ENCODE results near the gene MAP4K4.

The MAP4K4 gene

DNA sequence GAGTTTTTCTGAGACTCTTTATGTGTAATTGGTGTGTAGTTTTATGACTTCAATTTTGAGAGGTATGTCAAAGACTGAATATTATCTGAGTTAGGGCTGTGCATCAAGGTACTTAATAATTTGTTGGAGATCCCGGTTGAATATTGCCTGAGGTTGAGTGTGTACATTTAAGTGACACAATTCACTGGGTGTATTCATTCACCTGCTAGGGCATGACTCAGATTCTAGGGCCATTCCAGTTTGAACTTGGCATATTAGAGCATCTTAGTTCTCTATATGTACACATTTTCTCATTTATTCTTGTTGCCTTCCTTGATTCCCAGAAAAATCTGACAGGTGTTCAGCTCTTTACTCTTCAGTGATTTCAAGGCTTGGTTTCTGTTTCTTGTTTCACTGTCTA lies 12.5 kb downstream of the MAP4K4 start:
- Histone ChIP-seq H3K4me1 (ENCODE audit: low read length) (peaks cover 78% of the 10 kb centered on the region), H3K9ac (ENCODE audit: low read length) (peak overlapping the region; percentile 29), H3K36me3 (replicated peaks; ENCODE audit: low read depth, low read length) (peaks cover 7% of the 10 kb centered on the region), H3K27me3 (ENCODE audit: low read depth, low read length) (no peaks in the 10 kb centered on the region), H2AFZ (ENCODE audit: low read depth, low read length) (no peak overlapping the region), H3K9me3 (ENCODE audit: insufficient read depth, low read length) (no peaks in the 10 kb centered on the region), H3K4me2 (ENCODE audit: low read length) (peak overlapping the region; percentile 71), H3K79me2 (ENCODE audit: low read length) (peaks cover 100% of the 10 kb centered on the region), H4K20me1 (ENCODE audit: insufficient read depth, low read length) (peaks cover 65% of the 10 kb centered on the region), H3K4me3 (ENCODE audit: low read length) (peak overlapping the region; percentile 39), H3K27ac (ENCODE audit: low read length) (peak overlapping the region; percentile 72)
- TF ChIP-seq, protein P1, sequence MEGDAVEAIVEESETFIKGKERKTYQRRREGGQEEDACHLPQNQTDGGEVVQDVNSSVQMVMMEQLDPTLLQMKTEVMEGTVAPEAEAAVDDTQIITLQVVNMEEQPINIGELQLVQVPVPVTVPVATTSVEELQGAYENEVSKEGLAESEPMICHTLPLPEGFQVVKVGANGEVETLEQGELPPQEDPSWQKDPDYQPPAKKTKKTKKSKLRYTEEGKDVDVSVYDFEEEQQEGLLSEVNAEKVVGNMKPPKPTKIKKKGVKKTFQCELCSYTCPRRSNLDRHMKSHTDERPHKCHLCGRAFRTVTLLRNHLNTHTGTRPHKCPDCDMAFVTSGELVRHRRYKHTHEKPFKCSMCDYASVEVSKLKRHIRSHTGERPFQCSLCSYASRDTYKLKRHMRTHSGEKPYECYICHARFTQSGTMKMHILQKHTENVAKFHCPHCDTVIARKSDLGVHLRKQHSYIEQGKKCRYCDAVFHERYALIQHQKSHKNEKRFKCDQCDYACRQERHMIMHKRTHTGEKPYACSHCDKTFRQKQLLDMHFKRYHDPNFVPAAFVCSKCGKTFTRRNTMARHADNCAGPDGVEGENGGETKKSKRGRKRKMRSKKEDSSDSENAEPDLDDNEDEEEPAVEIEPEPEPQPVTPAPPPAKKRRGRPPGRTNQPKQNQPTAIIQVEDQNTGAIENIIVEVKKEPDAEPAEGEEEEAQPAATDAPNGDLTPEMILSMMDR (IDR thresholded peaks at IDR 0.05; ENCODE audit: low read depth, low read length) = no peak
- no peak for TF ChIP-seq EZH2phosphoT487 (IDR thresholded peaks at IDR 0.05; ENCODE audit: low read depth)

GRCh38 chr2:101710471-101711318 lies 13.2 kb downstream of the MAP4K4 start:
- Histone ChIP-seq H3K4me3 (ENCODE audit: low read length) (peak overlapping the region; percentile 39), H3K9ac (ENCODE audit: low read length) (peak overlapping the region; percentile 29), H3K4me1 (ENCODE audit: low read length) (peaks cover 78% of the 10 kb centered on the region), H3K79me2 (ENCODE audit: low read length) (peaks cover 100% of the 10 kb centered on the region), H3K36me3 (replicated peaks; ENCODE audit: low read depth, low read length) (peaks cover 11% of the 10 kb centered on the region), H2AFZ (ENCODE audit: low read depth, low read length) (no peak overlapping the region), H3K9me3 (ENCODE audit: insufficient read depth, low read length) (no peaks in the 10 kb centered on the region), H3K27ac (ENCODE audit: low read length) (peak overlapping the region; percentile 72), H3K4me2 (ENCODE audit: low read length) (peak overlapping the region; percentile 71), H3K27me3 (ENCODE audit: low read depth, low read length) (no peaks in the 10 kb centered on the region), H4K20me1 (ENCODE audit: insufficient read depth, low read length) (peaks cover 64% of the 10 kb centered on the region)
- TF ChIP-seq, protein P1 (IDR thresholded peaks at IDR 0.05; ENCODE audit: low read depth, low read length) = no peak
- no peak for TF ChIP-seq EZH2phosphoT487 (IDR thresholded peaks at IDR 0.05; ENCODE audit: low read depth)

DNA sequence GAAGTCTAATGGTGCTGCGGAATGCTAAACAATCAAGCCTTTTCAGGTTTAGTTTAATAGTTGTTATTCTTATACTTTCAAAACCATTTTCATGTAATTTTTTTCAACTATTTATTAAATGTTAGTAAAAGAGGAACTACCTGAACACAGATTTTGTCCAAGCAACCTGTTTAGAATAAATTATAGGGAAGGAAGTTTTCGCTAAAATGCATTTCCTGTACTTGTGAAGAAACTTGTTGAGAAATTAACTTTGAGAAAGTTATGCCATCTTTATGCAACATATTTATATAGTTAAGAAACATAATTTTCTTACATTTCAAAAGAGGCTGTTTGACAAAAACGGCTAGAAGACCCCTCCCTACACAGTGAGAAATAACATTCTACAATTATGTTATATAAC lies 16.6 kb downstream of the MAP4K4 start:
- peaks cover 99% of the 10 kb centered on the region for H3K79me2 ChIP-seq (ENCODE audit: low read length)
- no peaks in the 10 kb centered on the region for H3K27me3 ChIP-seq (ENCODE audit: low read depth, low read length)
- 0 out of 2 replicates have a peak overlapping the region, but pooled peaks have one; percentile 12 for H3K4me2 ChIP-seq (ENCODE audit: low read length)
- no peak for TF ChIP-seq EZH2phosphoT487 (IDR thresholded peaks at IDR 0.05; ENCODE audit: low read depth)
- TF ChIP-seq, protein P1 (IDR thresholded peaks at IDR 0.05; ENCODE audit: low read depth, low read length) = no peak
- H2AFZ ChIP-seq (ENCODE audit: low read depth, low read length) = no peak overlapping the region
- H3K27ac ChIP-seq (ENCODE audit: low read length) = no peak overlapping the region
- peaks cover 8% of the 10 kb centered on the region for H3K36me3 ChIP-seq (replicated peaks; ENCODE audit: low read depth, low read length)
- H3K9me3 ChIP-seq (ENCODE audit: insufficient read depth, low read length) = no peaks in the 10 kb centered on the region
- H3K4me1 ChIP-seq (ENCODE audit: low read length) = peaks cover 83% of the 10 kb centered on the region
- H3K9ac ChIP-seq (ENCODE audit: low read length) = no peak overlapping the region
- H3K4me3 ChIP-seq (ENCODE audit: low read length) = no peak overlapping the region
- H4K20me1 ChIP-seq (ENCODE audit: insufficient read depth, low read length) = peaks cover 55% of the 10 kb centered on the region

DNA sequence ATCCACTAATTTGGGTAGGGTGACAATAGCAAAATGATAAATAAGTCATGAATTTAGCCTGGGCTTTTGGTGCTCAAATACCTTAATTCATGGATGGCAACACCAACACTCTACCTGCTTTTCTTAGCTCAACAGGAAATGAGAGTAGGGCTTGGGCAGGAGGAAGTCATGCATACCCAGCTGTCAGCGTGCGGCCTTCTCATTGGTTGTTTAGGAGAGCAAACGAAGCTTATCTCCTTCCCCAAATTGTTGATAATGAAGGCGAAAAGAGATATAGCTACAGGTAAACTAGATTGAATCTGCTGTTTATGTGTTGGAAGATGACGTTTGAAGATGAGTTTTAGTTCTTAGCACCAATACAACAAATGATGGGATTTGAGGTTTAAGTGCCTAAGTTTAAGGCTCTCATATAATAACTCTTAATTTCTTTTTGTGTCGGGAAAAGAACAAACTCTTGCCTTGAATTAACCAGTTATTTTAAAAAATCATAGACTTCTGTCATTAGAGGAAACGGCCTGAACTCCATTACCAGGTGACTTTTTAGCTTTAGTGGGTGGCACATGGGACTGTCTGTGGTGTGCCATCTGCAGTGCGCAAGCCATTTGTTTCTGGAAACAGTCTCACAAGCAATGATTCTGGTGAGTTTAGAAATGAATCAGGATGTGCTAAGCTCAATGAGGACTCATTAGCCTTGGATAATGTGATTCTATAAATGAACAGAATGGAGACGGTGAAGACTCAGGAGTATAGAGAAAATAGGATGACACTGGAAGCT lies 19.8 kb downstream of the MAP4K4 start:
- Histone ChIP-seq H3K27me3 (ENCODE audit: low read depth, low read length) (no peaks in the 10 kb centered on the region), H4K20me1 (ENCODE audit: insufficient read depth, low read length) (peaks cover 38% of the 10 kb centered on the region), H3K4me3 (ENCODE audit: low read length) (peak overlapping the region; percentile 46), H3K36me3 (replicated peaks; ENCODE audit: low read depth, low read length) (peaks cover 24% of the 10 kb centered on the region), H3K79me2 (ENCODE audit: low read length) (peaks cover 99% of the 10 kb centered on the region), H3K4me2 (ENCODE audit: low read length) (peak overlapping the region; percentile 74), H2AFZ (ENCODE audit: low read depth, low read length) (no peak overlapping the region), H3K9ac (ENCODE audit: low read length) (peak overlapping the region; percentile 45), H3K9me3 (ENCODE audit: insufficient read depth, low read length) (no peaks in the 10 kb centered on the region), H3K4me1 (ENCODE audit: low read length) (peaks cover 81% of the 10 kb centered on the region), H3K27ac (ENCODE audit: low read length) (peak overlapping the region; percentile 86)
- TF ChIP-seq EZH2phosphoT487 (IDR thresholded peaks at IDR 0.05; ENCODE audit: low read depth) = no peak
